Hepatocyte (in vitro differentiated cells): ENCODE measurements around the gene LACC1.

Experiments used
- CTCF ChIP-seq: fragments of 200-600 bp; sonication (generic); IDR thresholded peaks from 2 replicates; pipeline ENCODE4 v1.5.1; 2016; ENCODE audit warnings: antibody characterized with exemption, mild to moderate bottlenecking; ENCODE audit not compliant: poor library complexity
- EZH2 ChIP-seq: fragments of 200-600 bp; sonication (generic); IDR thresholded peaks from 2 replicates; pipeline ENCODE4 v1.6.1; 2016; ENCODE audit warnings: antibody characterized with exemption, mild to moderate bottlenecking, borderline replicate concordance
- EZH2phosphoT487 ChIP-seq: fragments of 200-600 bp; sonication (generic); IDR thresholded peaks from one replicate; pipeline ENCODE4 v1.6.1; 2018; ENCODE audit warnings: antibody characterized with exemption, mild to moderate bottlenecking, low read depth, moderate library complexity; ENCODE audit not compliant: unreplicated experiment, severe bottlenecking

- no peak for TF ChIP-seq CTCF
- TF ChIP-seq EZH2: no peak
- TF ChIP-seq EZH2phosphoT487: no peak
These were observed 37.1 kb downstream of the LACC1 start for GRCh38 chr13:43916828-43917227.
